CD14-positive monocyte (primary cell): Measurements from ENCODE around the gene FAM9B. TPM values are rescaled to one million over a fixed set of nuclear protein-coding genes. Genes with fewer than 3 reads are reported as not detected.

Source experiments
- DNase-seq, 3 donors: peaks; one replicate each; pipeline ENCODE4 v3.0.0-alpha.2; 2011 to 2022
- H2AFZ ChIP-seq: 2 replicates; pipeline ENCODE4 v1.6.0; 2012; ENCODE audit warnings: mild to moderate bottlenecking, low read depth, low read length, inconsistent platforms; ENCODE audit not compliant: insufficient read depth, poor library complexity, severe bottlenecking
- H3K27ac ChIP-seq, 2 donors: 1 replicate in 1 of 2; 2 replicates in 1 of 2; pipeline ENCODE4 v1.5.1; 2012 to 2013; ENCODE audit warnings: low read length in 2 of 2, control low read depth in 1 of 2, inconsistent platforms in 1 of 2, low read depth in 1 of 2, mild to moderate bottlenecking in 1 of 2
- H3K27me3 ChIP-seq, 2 donors: one replicate each; pipeline versions ENCODE4 v1.6.0 to v1.6.1; 2011 to 2013; ENCODE audit warnings: low read length in 2 of 2; ENCODE audit not compliant: control insufficient read depth in 2 of 2, insufficient read depth in 2 of 2
- H3K36me3 ChIP-seq, 2 donors: replicated peaks in 1 of 2; 1 replicate in 1 of 2; 2 replicates in 1 of 2; pipeline versions ENCODE4 v1.5.1 to v1.6.1; 2012 to 2013; ENCODE audit warnings: low read length in 2 of 2, control low read depth in 1 of 2, inconsistent platforms in 1 of 2, mild to moderate bottlenecking in 1 of 2; ENCODE audit not compliant: insufficient read depth in 2 of 2, control insufficient read depth in 1 of 2
- H3K4me1 ChIP-seq, 2 donors: 1 replicate in 1 of 2; 2 replicates in 1 of 2; pipeline versions ENCODE4 v1.5.1 to v1.6.1; 2012 to 2013; ENCODE audit warnings: low read length in 2 of 2, control low read depth in 1 of 2, inconsistent platforms in 1 of 2, mild to moderate bottlenecking in 1 of 2, moderate library complexity in 1 of 2; ENCODE audit not compliant: insufficient read depth in 2 of 2, control insufficient read depth in 1 of 2
- H3K4me2 ChIP-seq: replicated peaks from 2 replicates; pipeline ENCODE3; 2012; ENCODE audit warnings: low read length, moderate library complexity, mild to moderate bottlenecking; ENCODE audit not compliant: poor library complexity, severe bottlenecking; ENCODE audit errors: extremely low read depth
- H3K4me3 ChIP-seq, 3 experiments: fragments of 200-600 bp in 1 of 3; sonication (generic) in 1 of 3; replicated peaks in 1 of 3; 1 replicate in 2 of 3; 2 replicates in 1 of 3; pipeline ENCODE4 v1.5.1; 2011 to 2013; ENCODE audit warnings: low read length in 3 of 3, mild to moderate bottlenecking in 3 of 3, control low read depth in 2 of 3, low read depth in 2 of 3, inconsistent platforms in 1 of 3, moderate library complexity in 1 of 3
- H3K79me2 ChIP-seq: 2 replicates; pipeline ENCODE4 v1.6.0; 2012; ENCODE audit warnings: mild to moderate bottlenecking, control low read depth, inconsistent platforms, low read length, moderate library complexity; ENCODE audit not compliant: insufficient read depth
- H3K9ac ChIP-seq: 2 replicates; pipeline ENCODE4 v1.6.0; 2017; ENCODE audit warnings: low read length, mild to moderate bottlenecking; ENCODE audit not compliant: insufficient read depth, poor library complexity, severe bottlenecking
- H3K9me3 ChIP-seq, 2 donors: replicated peaks in 1 of 2; 1 replicate in 1 of 2; 2 replicates in 1 of 2; pipeline versions ENCODE4 v1.5.1 to v1.6.1; 2012 to 2013; ENCODE audit warnings: low read length in 2 of 2, control low read depth in 1 of 2; ENCODE audit not compliant: control insufficient read depth in 1 of 2, insufficient read depth in 1 of 2
- H4K20me1 ChIP-seq: 2 replicates; pipeline ENCODE4 v1.6.0; 2012; ENCODE audit warnings: mild to moderate bottlenecking, low read length, control low read depth, moderate library complexity; ENCODE audit not compliant: insufficient read depth
- H3K27ac Mint-ChIP-seq, 7 donors: one replicate each; pipeline ENCODE4 v1.8.0; 2020; ENCODE audit warnings: mild to moderate bottlenecking in 7 of 7, mixed read lengths in 7 of 7, moderate library complexity in 6 of 7, inconsistent platforms in 2 of 7
- H3K27me3 Mint-ChIP-seq, 3 donors: one replicate each; pipeline ENCODE4 v1.8.0; 2021 to 2022; ENCODE audit warnings: low read depth in 3 of 3, mild to moderate bottlenecking in 3 of 3, mixed read lengths in 3 of 3, moderate library complexity in 3 of 3, inconsistent platforms in 1 of 3
- H3K36me3 Mint-ChIP-seq, 2 donors: one replicate each; pipeline ENCODE4 v1.8.0; 2020; ENCODE audit warnings: mixed read lengths in 2 of 2, inconsistent platforms in 1 of 2, mild to moderate bottlenecking in 1 of 2
- H3K4me1 Mint-ChIP-seq: one replicate; pipeline ENCODE4 v1.8.0; 2020; ENCODE audit warnings: mild to moderate bottlenecking, mixed read lengths
- H3K4me3 Mint-ChIP-seq, 2 donors: one replicate each; pipeline ENCODE4 v1.8.0; 2020; ENCODE audit warnings: mild to moderate bottlenecking in 2 of 2, mixed read lengths in 2 of 2, moderate library complexity in 1 of 2
- H3K9me3 Mint-ChIP-seq, 7 donors: one replicate each; pipeline ENCODE4 v1.8.0; 2020 to 2022; ENCODE audit warnings: mixed read lengths in 7 of 7, mild to moderate bottlenecking in 6 of 7, moderate library complexity in 6 of 7, inconsistent platforms in 2 of 7
- CTCF ChIP-seq: fragments of 200-600 bp; IDR thresholded peaks from one replicate; pipeline ENCODE4 v1.8.0; 2022; ENCODE audit warnings: antibody characterized with exemption, mild to moderate bottlenecking
- WGBS: methylation state at CpG from one replicate; pipeline ENCODE4 v1.1.5; 2013; ENCODE audit warnings: missing lambda C conversion rate; ENCODE audit not compliant: insufficient coverage; 5-methylcytosine and 5-hydroxymethylcytosine counted together
- intact Hi-C, 2 donors: fragments of 100-400 bp; cut with micrococcal nuclease; formaldehyde crosslinking; loops; one replicate each; pipeline versions ENCODE4 v1.15.0 to v1.15.1; 2023
- polyA plus RNA-seq, 3 donors: library from polyadenylated mRNA; depleted of rRNA in 1 of 3; unstranded in 2 of 3; stranded (reverse) in 1 of 3; fragments of 300-500 nt in 2 of 3; fragments of >200 nt in 1 of 3; fragmentation: Illumina TruSeq in 2 of 3; gene quantifications; 1 replicate in 2 of 3; 2 replicates in 1 of 3; pipeline ENCODE4 v1.2.3, GENCODE V29; 2012 to 2021

FAM9B gene
- polyA plus RNA-seq, 3 donors: 0.73 TPM; not detected in 2

- Histone ChIP-seq H3K79me2 (no peaks in the 10 kb centered on the region), H3K27me3 (peaks cover 0 to 5% of the 10 kb centered on the region in 2 donors), H2AFZ (no peak overlapping the region), H3K4me2 (no peak overlapping the region), H3K27ac (no peak overlapping the region), H3K4me1 (peaks cover 15% of the 10 kb centered on the region in 2 donors), H3K4me3 (no peak overlapping the region), H3K36me3 (no peaks in the 10 kb centered on the region), H3K9ac (no peak overlapping the region), H3K9me3 (no peaks in the 10 kb centered on the region), H4K20me1 (no peaks in the 10 kb centered on the region)
- no peak overlapping the region for H3K4me3 Mint-ChIP-seq
- H3K36me3 Mint-ChIP-seq: no peaks in the 10 kb centered on the region
- WGBS: 0% methylated on average over 2 of the region's 2 CpGs
- no peak for TF ChIP-seq CTCF
- peaks cover 13% of the 10 kb centered on the region for H3K4me1 Mint-ChIP-seq
- DNase-seq: peak; percentile 55 to 65 (median 63)
- peaks cover 0 to 11% (median 2%) of the 10 kb centered on the region in 3 donors for H3K27me3 Mint-ChIP-seq
- intact Hi-C loops: no loop called here
- H3K27ac Mint-ChIP-seq: peak overlapping the region in 3 of 7 donors; percentile 46 to 73 (median 63)
- peaks cover 0 to 2% (median 0%) of the 10 kb centered on the region in 7 donors for H3K9me3 Mint-ChIP-seq
These were observed 21.4 kb upstream of the FAM9B start for GRCh38 chrX:9055354-9055753.

DNA sequence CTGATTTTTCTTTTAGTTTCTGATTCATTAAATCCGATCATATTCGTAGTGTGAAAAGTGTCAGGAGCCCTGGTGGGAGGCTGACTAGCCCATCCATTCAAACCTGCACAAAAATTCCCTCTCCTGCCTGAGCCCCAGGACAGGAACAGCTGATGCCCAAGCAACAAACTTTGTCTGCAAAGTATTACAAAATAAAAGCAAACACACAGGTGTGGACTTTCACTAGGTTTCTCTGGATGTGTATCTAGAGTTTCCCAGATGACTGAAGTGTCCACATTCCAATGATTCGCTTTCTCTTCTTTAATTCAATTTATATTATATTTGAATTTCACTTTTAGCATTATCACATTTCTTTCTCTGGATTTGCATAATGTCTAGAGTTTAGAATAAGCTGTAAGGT, 18.2 kb upstream of the FAM9B start:
- H3K9me3 ChIP-seq: no peaks in the 10 kb centered on the region
- peaks cover 0 to 6% (median 2%) of the 10 kb centered on the region in 3 donors for H3K27me3 Mint-ChIP-seq
- H3K4me3 ChIP-seq: no peak overlapping the region
- H3K79me2 ChIP-seq: no peaks in the 10 kb centered on the region
- H4K20me1 ChIP-seq: no peaks in the 10 kb centered on the region
- no CpG with 5 or more reads among the region's 3 CpGs for WGBS
- no peak overlapping the region for H3K4me2 ChIP-seq
- H2AFZ ChIP-seq: no peak overlapping the region
- H3K36me3 ChIP-seq: no peaks in the 10 kb centered on the region
- no peak for DNase-seq
- H3K27ac Mint-ChIP-seq: no peak overlapping the region
- intact Hi-C loops: no loop called here
- H3K9me3 Mint-ChIP-seq: no peaks in the 10 kb centered on the region
- H3K27ac ChIP-seq: no peak overlapping the region
- H3K4me3 Mint-ChIP-seq: no peak overlapping the region
- H3K27me3 ChIP-seq: peaks cover 0 to 14% of the 10 kb centered on the region in 2 donors
- H3K9ac ChIP-seq: no peak overlapping the region
- TF ChIP-seq CTCF: no peak
- peaks cover 13% of the 10 kb centered on the region for H3K4me1 Mint-ChIP-seq
- no peaks in the 10 kb centered on the region for H3K36me3 Mint-ChIP-seq
- peaks cover 15% of the 10 kb centered on the region in 2 donors for H3K4me1 ChIP-seq
